Measurements from ENCODE around the gene SLC35A2.
"Not testable (repeated sequence)": the region's sequence is repeated elsewhere in the genome, so short reads cannot be mapped to it uniquely, and the experiment has no call there.

DNA sequence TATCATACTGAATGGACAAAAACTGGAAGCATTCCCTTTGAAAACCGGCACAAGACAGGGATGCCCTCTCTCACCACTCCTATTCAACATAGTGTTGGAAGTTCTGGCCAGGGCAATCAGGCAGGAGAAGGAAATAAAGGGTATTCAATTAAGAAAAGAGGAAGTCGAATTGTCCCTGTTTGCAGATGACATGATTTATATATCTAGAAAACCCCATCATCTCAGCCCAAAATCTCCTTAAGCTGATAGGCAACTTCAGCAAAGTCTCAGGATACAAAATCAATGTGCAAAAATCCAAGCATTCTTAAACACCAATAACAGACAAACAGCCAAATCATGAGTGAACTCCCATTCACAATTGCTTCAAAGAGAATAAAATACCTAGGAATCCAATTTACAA, 39.4 kb downstream of the SLC35A2 start:
- TF ChIP-seq, protein P1, sequence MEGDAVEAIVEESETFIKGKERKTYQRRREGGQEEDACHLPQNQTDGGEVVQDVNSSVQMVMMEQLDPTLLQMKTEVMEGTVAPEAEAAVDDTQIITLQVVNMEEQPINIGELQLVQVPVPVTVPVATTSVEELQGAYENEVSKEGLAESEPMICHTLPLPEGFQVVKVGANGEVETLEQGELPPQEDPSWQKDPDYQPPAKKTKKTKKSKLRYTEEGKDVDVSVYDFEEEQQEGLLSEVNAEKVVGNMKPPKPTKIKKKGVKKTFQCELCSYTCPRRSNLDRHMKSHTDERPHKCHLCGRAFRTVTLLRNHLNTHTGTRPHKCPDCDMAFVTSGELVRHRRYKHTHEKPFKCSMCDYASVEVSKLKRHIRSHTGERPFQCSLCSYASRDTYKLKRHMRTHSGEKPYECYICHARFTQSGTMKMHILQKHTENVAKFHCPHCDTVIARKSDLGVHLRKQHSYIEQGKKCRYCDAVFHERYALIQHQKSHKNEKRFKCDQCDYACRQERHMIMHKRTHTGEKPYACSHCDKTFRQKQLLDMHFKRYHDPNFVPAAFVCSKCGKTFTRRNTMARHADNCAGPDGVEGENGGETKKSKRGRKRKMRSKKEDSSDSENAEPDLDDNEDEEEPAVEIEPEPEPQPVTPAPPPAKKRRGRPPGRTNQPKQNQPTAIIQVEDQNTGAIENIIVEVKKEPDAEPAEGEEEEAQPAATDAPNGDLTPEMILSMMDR (conservative IDR thresholded peaks at IDR 0.05; ENCODE audit: low read length) = not testable (repeated sequence)
- not testable (repeated sequence) for TF ChIP-seq EZH2phosphoT487 (IDR thresholded peaks at IDR 0.05; ENCODE audit: borderline replicate concordance)

All from Loucy (cell line).